Lung microvascular endothelial cell (primary cell): Measurements from ENCODE around the gene AFTPH. TPM values are rescaled to one million over a fixed set of nuclear protein-coding genes. Genes with fewer than 3 reads are reported as not detected.
A peak's percentile ranks its signal among the peaks of the same experiment; 100 is the strongest.

Experiments
- DNase-seq, 2 donors: peaks; one replicate each; pipeline versions ENCODE4 v3.0.0 to v3.0.0-alpha.2; 2010; ENCODE audit warnings: low read depth in 2 of 2
- total RNA-seq: library from RNA; depleted of rRNA; stranded (reverse); fragments of >200 nt; gene quantifications from 2 replicates; pipeline ENCODE4 v1.2.1, GENCODE V29; 2014

AFTPH gene
- 23.8 and 35.5 TPM in 2 replicates for total RNA-seq

DNA sequence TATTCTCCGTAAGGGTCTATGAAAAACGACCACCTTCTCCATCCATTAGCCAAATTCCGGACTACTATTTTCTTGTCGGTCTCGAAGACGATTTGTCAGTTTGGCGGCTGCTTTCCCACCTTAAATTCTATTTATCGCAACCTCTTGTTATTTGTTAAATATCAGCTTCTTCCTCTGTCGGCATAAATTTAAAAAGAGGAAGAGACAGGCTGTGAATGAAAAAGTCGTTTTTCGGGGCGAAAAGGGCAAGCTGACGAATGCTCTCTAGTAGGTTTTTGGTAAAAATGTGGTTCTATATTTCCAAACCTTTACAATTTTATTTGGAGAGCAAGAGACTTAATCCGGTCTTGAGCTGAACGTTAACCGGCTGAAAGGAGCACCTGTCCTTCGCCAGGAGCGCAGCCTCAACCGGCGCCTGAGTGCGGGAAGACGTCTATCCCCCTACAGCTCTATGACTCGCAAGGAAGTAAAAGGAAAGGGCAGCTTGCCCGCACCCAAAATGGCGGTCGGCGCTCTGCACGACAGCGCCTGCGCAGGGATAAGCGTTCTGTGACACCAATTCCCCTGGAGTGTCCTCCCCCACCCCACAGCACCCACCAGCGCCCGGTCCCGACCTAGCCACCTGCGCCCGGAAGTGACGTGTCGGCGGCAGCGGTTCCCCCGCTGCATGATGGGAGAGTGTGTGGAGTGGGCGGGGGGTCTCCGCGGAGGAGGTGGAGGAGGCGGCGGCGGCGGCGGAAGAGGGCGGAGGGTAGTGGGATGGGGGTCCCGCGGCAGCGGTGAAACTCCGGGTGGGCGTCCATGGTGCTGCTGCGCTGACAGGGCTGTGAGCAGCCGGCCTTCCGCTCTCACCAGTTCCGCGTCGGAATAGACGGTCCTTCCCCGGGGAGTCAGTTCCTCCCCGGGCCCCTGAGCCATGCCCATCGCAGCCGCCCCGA lies at the start of gene AFTPH:
TSS of gene AFTPH (plus strand) at position 663 of the 938 bp plus-strand sequence. CDS start 27,147 bp downstream, outside the sequence.
- DNase-seq = peak; percentile 99

DNA sequence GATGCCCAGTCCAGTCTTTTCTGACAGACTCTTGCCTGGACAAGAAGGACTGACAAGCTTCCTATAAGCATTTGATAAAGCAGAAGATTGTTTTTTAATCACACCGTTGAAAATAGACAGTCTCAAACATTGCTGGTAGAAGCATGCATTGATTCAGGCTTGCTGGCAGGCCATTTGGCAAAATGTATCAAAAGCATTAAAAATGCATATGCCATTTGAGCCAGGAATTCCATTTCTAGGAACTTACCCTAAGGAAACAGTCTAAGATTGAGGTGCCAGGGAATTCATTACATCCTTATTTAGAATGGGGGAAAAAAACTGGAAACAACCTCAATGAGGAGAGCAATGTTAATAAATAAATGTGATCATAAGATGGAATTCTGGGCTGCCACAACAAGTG lies 49.5 kb upstream of the AFTPH start:
- DNase-seq = no peak

- DNase-seq = no peak
Observed at GRCh38 chr2:64477037-64477436, 47.1 kb upstream of the AFTPH start.

DNA sequence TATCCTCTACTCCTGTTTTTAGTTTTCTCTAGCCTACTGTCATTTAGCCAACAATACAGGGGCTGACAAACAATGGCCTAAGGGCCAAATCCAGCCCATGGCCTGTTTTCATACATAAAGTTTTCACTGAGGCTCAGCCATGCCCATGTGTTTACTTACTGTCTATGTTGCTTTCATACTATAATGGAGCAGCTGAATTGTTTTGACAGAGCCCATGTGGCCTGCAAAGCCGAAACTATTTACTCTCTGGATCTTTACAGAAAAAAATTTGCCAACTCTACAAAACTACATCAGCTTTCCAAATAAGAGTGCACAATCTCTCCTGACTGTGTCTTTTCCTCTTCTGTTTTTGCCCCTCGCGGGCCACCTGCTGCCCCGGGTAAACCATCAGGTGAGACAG lies 46.1 kb upstream of the AFTPH start:
- DNase-seq = no peak

GRCh38 chr2:64478502-64479230 lies 45.5 kb upstream of the AFTPH start:
- no peak for DNase-seq

DNA sequence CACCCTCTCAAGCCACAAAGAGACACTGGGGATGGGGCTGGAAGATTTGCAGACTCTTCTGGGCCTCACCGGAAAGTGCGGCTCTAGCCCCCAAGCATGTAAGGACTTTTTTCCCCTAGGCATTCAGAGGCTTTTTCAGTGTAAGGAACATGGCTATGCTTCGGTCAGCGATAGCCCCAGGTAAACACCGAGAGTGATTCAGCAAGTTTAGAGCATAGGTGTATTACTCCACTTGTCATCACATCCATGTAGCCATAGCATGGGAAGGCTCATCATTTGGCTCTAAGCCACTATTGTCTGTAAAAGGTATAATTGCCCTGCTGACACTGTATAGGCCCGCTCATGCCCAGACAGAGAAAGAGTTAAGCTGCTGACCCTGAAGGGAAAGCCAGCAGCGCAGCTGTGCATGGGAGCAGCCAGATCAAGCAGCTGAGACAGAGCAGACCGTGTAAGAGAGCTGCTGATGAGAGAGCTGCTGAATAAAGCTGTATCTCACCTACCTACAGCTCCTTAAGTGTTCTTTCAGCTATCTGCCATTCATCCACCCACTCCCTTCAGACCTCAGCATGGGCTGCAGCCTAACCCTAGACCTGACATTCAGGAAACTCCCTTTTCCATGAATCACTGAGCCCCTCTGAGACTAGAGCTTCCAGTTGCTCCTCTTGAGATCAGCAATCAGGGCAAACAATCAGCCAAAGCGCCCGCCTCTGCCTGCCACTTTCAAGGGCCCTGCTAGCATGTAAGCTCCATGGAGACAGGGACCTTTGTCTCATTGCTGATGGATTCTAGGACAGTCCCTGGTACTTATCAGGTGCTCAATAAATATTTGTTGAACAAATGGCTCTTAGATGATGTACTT lies 44.6 kb upstream of the AFTPH start:
- no peak for DNase-seq

DNA sequence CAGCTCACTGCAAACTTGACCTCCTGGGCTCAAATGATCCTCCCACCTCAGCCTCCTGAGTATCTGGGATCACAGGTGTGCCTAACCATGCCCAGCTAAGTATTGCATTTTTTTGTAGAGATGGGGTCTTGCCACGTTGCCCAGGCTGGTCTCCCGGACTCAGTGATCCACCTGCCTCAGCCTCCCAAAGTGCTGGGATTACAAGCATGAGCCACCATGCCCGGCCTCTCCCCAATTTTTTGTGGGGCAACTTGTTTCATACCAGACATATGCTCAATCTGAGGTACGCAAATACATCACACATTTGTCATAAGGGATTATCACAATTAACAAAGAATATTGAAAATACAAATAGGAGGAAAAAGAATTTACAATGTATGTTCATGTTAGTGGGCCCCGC lies 42.5 kb upstream of the AFTPH start:
- DNase-seq = no peak

- DNase-seq = no peak
Observed at GRCh38 chr2:64482243-64482642, 41.9 kb upstream of the AFTPH start.

DNA sequence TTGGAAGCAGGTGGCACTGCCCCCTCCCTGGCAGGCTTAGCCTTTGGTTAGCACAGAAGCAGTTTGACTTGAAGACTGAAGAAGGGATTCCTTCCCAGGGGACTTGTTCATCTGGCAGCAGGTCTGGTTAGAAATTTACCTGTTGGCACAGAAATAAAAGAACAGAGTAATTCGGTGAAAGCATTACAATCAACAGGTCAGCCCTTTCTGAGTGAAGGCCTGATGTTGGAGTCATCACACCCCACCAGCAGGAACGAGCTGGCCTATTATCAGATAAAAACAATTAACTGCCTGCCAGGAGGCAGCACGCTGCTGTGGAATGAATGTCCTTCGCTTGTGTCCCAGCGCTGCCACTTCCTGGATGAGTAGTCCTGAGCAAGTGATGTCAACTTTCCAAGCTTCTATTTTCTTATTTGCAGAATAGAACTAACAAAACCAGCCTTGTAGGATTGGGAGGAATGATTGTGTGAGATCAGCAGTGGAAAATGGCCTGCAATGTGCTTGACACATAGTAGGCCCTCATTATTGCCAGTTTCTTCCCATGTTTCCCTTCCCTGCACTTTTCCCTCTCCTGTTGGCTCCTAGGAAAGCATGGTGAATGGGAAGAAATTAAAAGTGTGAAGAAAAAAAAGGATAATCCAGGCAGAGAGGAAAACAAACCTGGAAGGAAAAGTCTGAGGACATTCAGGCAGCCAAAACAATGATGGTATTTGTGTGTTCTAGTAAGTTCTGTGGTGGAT lies 41.2 kb upstream of the AFTPH start:
- DNase-seq = peak; percentile 65 to 66

DNA sequence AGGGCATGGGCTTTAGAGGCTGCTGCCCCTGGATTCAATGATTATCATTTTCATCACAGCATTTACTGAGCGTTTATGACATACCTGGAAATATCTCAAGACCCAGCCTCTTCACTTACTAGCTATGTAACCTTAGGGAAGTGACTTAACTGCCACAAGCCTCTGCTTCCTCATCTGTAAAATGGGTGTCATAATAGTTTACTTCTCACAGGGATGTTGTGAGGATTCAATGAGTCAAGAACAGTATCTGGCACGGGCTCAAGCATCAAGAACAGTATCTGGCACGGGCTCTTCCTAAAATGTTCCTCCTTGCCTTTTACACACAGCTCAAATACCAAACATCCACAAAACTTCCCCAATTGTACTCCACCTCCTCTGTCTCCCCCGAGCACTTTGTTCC lies 38.8 kb upstream of the AFTPH start:
- DNase-seq = no peak

- DNase-seq = no peak
Observed at GRCh38 chr2:64485961-64486360, 38.2 kb upstream of the AFTPH start.

GRCh38 chr2:64487256-64488049 lies 36.7 kb upstream of the AFTPH start:
- DNase-seq = no peak

- DNase-seq = peak; percentile 66 to 75
Observed at GRCh38 chr2:64488050-64488974, 35.8 kb upstream of the AFTPH start.

GRCh38 chr2:64489081-64489751 lies 34.9 kb upstream of the AFTPH start:
- DNase-seq = no peak

- peak in 1 of 2 donors; percentile 15 for DNase-seq
Observed at GRCh38 chr2:64491426-64491825, 32.7 kb upstream of the AFTPH start.

GRCh38 chr2:64492272-64492671 lies 31.9 kb upstream of the AFTPH start:
- peak; percentile 69 to 75 for DNase-seq

DNA sequence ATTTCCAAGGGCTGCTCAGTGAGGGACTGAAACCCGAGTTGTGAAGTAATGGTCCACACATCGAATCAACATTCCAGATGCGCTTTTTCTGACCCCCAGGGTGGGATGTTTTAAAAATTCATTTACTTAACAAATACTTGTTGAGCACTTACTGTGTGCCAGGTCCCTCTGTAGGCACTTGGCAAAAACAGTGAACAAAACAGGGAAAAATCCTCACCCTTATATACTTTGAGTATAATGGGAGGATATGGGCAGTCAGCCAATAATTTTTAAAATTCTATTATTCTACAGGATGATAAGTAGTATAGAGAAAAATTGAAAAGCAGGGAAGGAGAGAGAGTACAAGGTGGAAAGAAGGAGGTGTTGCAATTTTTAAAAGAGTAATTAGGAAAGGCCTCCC lies 31.3 kb upstream of the AFTPH start:
- DNase-seq = peak in 1 of 2 donors; percentile 55

DNA sequence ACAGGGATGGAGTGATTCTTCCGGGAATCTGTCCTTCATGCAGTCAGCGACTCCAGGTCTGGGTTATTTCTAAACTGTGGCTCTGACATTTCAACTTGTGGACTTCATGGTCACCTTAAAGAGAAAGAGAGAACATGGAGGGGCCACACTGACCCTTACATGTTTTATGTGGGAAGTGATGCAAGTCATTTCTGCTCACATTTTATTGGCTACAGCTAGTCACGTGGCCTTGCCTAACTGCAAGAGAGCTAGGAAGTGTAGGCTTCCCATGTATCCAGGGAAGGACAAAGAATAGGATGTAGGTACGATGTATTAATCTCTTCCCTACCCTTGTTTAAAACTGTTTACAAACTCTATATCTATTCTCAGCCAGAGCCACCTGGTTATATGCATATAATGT lies 30.3 kb upstream of the AFTPH start:
- DNase-seq = no peak
